ENCODE data around the gene ARHGEF17.

Gene ARHGEF17

GRCh38 chr11:73308961-73309919 lies 1.2 kb downstream of the ARHGEF17 start:
- peak overlapping the region; percentile 91 for H3K4me3 ChIP-seq (ENCODE audit: low read depth, low read length)
- peak overlapping the region; percentile 89 for H4K8ac ChIP-seq (ENCODE audit: low read depth, low read length)
- peak overlapping the region; percentile 87 for H2AFZ ChIP-seq (ENCODE audit: insufficient read depth, low read length, poor library complexity)
- H3K18ac ChIP-seq (ENCODE audit: low read length) = peak overlapping the region; percentile 70
- H3K79me2 ChIP-seq (ENCODE audit: control insufficient read depth, insufficient read depth, low read length, poor library complexity) = peaks cover 41% of the 10 kb centered on the region
- H3K9me3 ChIP-seq (ENCODE audit: insufficient read depth, low read depth, low read length) = peaks cover 2% of the 10 kb centered on the region
- peaks cover 12% of the 10 kb centered on the region in 2 experiments for H3K36me3 ChIP-seq (ENCODE audit: control insufficient read depth in 1 of 2, insufficient read depth in 2 of 2, low read length in 2 of 2)
- peak overlapping the region; percentile 97 for H3K27ac ChIP-seq (ENCODE audit: low read depth, low read length)
- peak overlapping the region; percentile 97 for H2BK5ac ChIP-seq (ENCODE audit: low read depth, low read length, poor library complexity)
- peaks cover 27% of the 10 kb centered on the region for H3K79me1 ChIP-seq (ENCODE audit: low read length)
- peak overlapping the region; percentile 98 for H3K14ac ChIP-seq (ENCODE audit: low read length)
- H4K91ac ChIP-seq (ENCODE audit: low read depth, low read length) = peak overlapping the region; percentile 97
- H2BK12ac ChIP-seq (ENCODE audit: low read length) = peak overlapping the region; percentile 77
- no CpG with 5 or more reads among the region's 78 CpGs for WGBS (ENCODE audit: extremely low coverage, insufficient coverage, insufficient read length)
- peak overlapping the region; percentile 93 for H2BK120ac ChIP-seq (ENCODE audit: insufficient read depth, low read length, poor library complexity)
- peak overlapping the region; percentile 81 for H2AK5ac ChIP-seq (ENCODE audit: low read length)
- peak overlapping the region; percentile 99 for H3K9ac ChIP-seq (ENCODE audit: low read length)
- peak overlapping the region; percentile 97 for H3K4ac ChIP-seq (ENCODE audit: low read depth, low read length)
- H4K12ac ChIP-seq (ENCODE audit: low read depth, low read length) = peak overlapping the region; percentile 92
- no peak overlapping the region for H3K23ac ChIP-seq (ENCODE audit: low read length)
- peak overlapping the region; percentile 99 for H3K4me2 ChIP-seq (ENCODE audit: low read length)
- H3K4me1 ChIP-seq (ENCODE audit: control insufficient read depth in 1 of 2, insufficient read depth in 2 of 2, low read length in 2 of 2) = peaks cover 44 to 53% of the 10 kb centered on the region in 2 experiments
- DNase-seq = peak; percentile 94 to 97
- H3K27me3 ChIP-seq (ENCODE audit: insufficient read depth, low read length) = no peaks in the 10 kb centered on the region

GRCh38 chr11:73310076-73310475 lies 2.0 kb downstream of the ARHGEF17 start:
- peak overlapping the region; percentile 91 for H3K4me3 ChIP-seq (ENCODE audit: low read depth, low read length)
- H3K14ac ChIP-seq (ENCODE audit: low read length) = peak overlapping the region; percentile 71
- no peak overlapping the region for H3K18ac ChIP-seq (ENCODE audit: low read length)
- peaks cover 12% of the 10 kb centered on the region in 2 experiments for H3K36me3 ChIP-seq (ENCODE audit: control insufficient read depth in 1 of 2, insufficient read depth in 2 of 2, low read length in 2 of 2)
- H2BK12ac ChIP-seq (ENCODE audit: low read length) = no peak overlapping the region
- no peak overlapping the region for H2AFZ ChIP-seq (ENCODE audit: insufficient read depth, low read length, poor library complexity)
- peak overlapping the region; percentile 80 for H3K4ac ChIP-seq (ENCODE audit: low read depth, low read length)
- no peaks in the 10 kb centered on the region for H3K27me3 ChIP-seq (ENCODE audit: insufficient read depth, low read length)
- peaks cover 43% of the 10 kb centered on the region for H3K79me2 ChIP-seq (ENCODE audit: control insufficient read depth, insufficient read depth, low read length, poor library complexity)
- no peak overlapping the region for H4K8ac ChIP-seq (ENCODE audit: low read depth, low read length)
- H2AK5ac ChIP-seq (ENCODE audit: low read length) = peak overlapping the region; percentile 18
- DNase-seq = no peak
- H3K4me2 ChIP-seq (ENCODE audit: low read length) = peak overlapping the region; percentile 99
- H3K9ac ChIP-seq (ENCODE audit: low read length) = peak overlapping the region; percentile 75
- H4K91ac ChIP-seq (ENCODE audit: low read depth, low read length) = peak overlapping the region; percentile 71
- no peak overlapping the region for H4K12ac ChIP-seq (ENCODE audit: low read depth, low read length)
- no peak overlapping the region for H2BK120ac ChIP-seq (ENCODE audit: insufficient read depth, low read length, poor library complexity)
- H3K9me3 ChIP-seq (ENCODE audit: insufficient read depth, low read depth, low read length) = peaks cover 2% of the 10 kb centered on the region
- H3K4me1 ChIP-seq (ENCODE audit: control insufficient read depth in 1 of 2, insufficient read depth in 2 of 2, low read length in 2 of 2) = peaks cover 50 to 61% of the 10 kb centered on the region in 2 experiments
- no peak overlapping the region for H3K27ac ChIP-seq (ENCODE audit: low read depth, low read length)
- peaks cover 27% of the 10 kb centered on the region for H3K79me1 ChIP-seq (ENCODE audit: low read length)
- WGBS (ENCODE audit: extremely low coverage, insufficient coverage, insufficient read length) = no CpG with 5 or more reads among the region's 16 CpGs
- peak overlapping the region; percentile 97 for H2BK5ac ChIP-seq (ENCODE audit: low read depth, low read length, poor library complexity)
- no peak overlapping the region for H3K23ac ChIP-seq (ENCODE audit: low read length)

- DNase-seq = no peak
- peaks cover 47% of the 10 kb centered on the region for H3K79me2 ChIP-seq (ENCODE audit: control insufficient read depth, insufficient read depth, low read length, poor library complexity)
- H2BK5ac ChIP-seq (ENCODE audit: low read depth, low read length, poor library complexity) = no peak overlapping the region
- H3K27me3 ChIP-seq (ENCODE audit: insufficient read depth, low read length) = no peaks in the 10 kb centered on the region
- H3K9me3 ChIP-seq (ENCODE audit: insufficient read depth, low read depth, low read length) = peaks cover 2% of the 10 kb centered on the region
- H3K27ac ChIP-seq (ENCODE audit: low read depth, low read length) = no peak overlapping the region
- H3K9ac ChIP-seq (ENCODE audit: low read length) = no peak overlapping the region
- no peak overlapping the region for H2AK5ac ChIP-seq (ENCODE audit: low read length)
- no peak overlapping the region for H4K12ac ChIP-seq (ENCODE audit: low read depth, low read length)
- H3K4me1 ChIP-seq (ENCODE audit: control insufficient read depth in 1 of 2, insufficient read depth in 2 of 2, low read length in 2 of 2) = peaks cover 56 to 66% of the 10 kb centered on the region in 2 experiments
- H3K4me2 ChIP-seq (ENCODE audit: low read length) = peak overlapping the region; percentile 53
- H4K91ac ChIP-seq (ENCODE audit: low read depth, low read length) = no peak overlapping the region
- H3K14ac ChIP-seq (ENCODE audit: low read length) = no peak overlapping the region
- no peak overlapping the region for H2BK120ac ChIP-seq (ENCODE audit: insufficient read depth, low read length, poor library complexity)
- WGBS (ENCODE audit: extremely low coverage, insufficient coverage, insufficient read length) = no CpG with 5 or more reads among the region's 22 CpGs
- no peak overlapping the region for H2AFZ ChIP-seq (ENCODE audit: insufficient read depth, low read length, poor library complexity)
- H3K4me3 ChIP-seq (ENCODE audit: low read depth, low read length) = no peak overlapping the region
- peak overlapping the region; percentile 80 for H3K4ac ChIP-seq (ENCODE audit: low read depth, low read length)
- no peak overlapping the region for H3K18ac ChIP-seq (ENCODE audit: low read length)
- no peak overlapping the region for H2BK12ac ChIP-seq (ENCODE audit: low read length)
- H3K36me3 ChIP-seq (ENCODE audit: control insufficient read depth in 1 of 2, insufficient read depth in 2 of 2, low read length in 2 of 2) = peaks cover 12% of the 10 kb centered on the region in 2 experiments
- H3K23ac ChIP-seq (ENCODE audit: low read length) = no peak overlapping the region
- H4K8ac ChIP-seq (ENCODE audit: low read depth, low read length) = no peak overlapping the region
- peaks cover 27% of the 10 kb centered on the region for H3K79me1 ChIP-seq (ENCODE audit: low read length)
Measured at GRCh38 chr11:73310661-73311393, 2.8 kb downstream of the ARHGEF17 start.

GRCh38 chr11:73311394-73311869 lies 3.4 kb downstream of the ARHGEF17 start:
- Histone ChIP-seq H2BK120ac (ENCODE audit: insufficient read depth, low read length, poor library complexity) (no peak overlapping the region), H3K27ac (ENCODE audit: low read depth, low read length) (no peak overlapping the region), H2BK5ac (ENCODE audit: low read depth, low read length, poor library complexity) (no peak overlapping the region), H3K4ac (ENCODE audit: low read depth, low read length) (peak overlapping the region; percentile 44), H3K14ac (ENCODE audit: low read length) (no peak overlapping the region), H4K12ac (ENCODE audit: low read depth, low read length) (no peak overlapping the region), H4K8ac (ENCODE audit: low read depth, low read length) (no peak overlapping the region), H3K4me3 (ENCODE audit: low read depth, low read length) (no peak overlapping the region), H3K36me3 (ENCODE audit: control insufficient read depth in 1 of 2, insufficient read depth in 2 of 2, low read length in 2 of 2) (peaks cover 12 to 13% of the 10 kb centered on the region in 2 experiments), H3K9ac (ENCODE audit: low read length) (no peak overlapping the region), H3K27me3 (ENCODE audit: insufficient read depth, low read length) (no peaks in the 10 kb centered on the region), H3K9me3 (ENCODE audit: insufficient read depth, low read depth, low read length) (peaks cover 2% of the 10 kb centered on the region), H2BK12ac (ENCODE audit: low read length) (no peak overlapping the region), H2AFZ (ENCODE audit: insufficient read depth, low read length, poor library complexity) (no peak overlapping the region), H2AK5ac (ENCODE audit: low read length) (no peak overlapping the region), H3K23ac (ENCODE audit: low read length) (no peak overlapping the region), H3K4me1 (ENCODE audit: control insufficient read depth in 1 of 2, insufficient read depth in 2 of 2, low read length in 2 of 2) (peaks cover 56 to 67% of the 10 kb centered on the region in 2 experiments), H3K18ac (ENCODE audit: low read length) (no peak overlapping the region), H3K4me2 (ENCODE audit: low read length) (peak overlapping the region; percentile 53), H4K91ac (ENCODE audit: low read depth, low read length) (no peak overlapping the region), H3K79me1 (ENCODE audit: low read length) (peaks cover 27% of the 10 kb centered on the region), H3K79me2 (ENCODE audit: control insufficient read depth, insufficient read depth, low read length, poor library complexity) (peaks cover 49% of the 10 kb centered on the region)
- DNase-seq = no peak
- no CpG with 5 or more reads among the region's 18 CpGs for WGBS (ENCODE audit: extremely low coverage, insufficient coverage, insufficient read length)
